ENCODE data around the gene DNMBP. TPM values are rescaled to one million over a fixed set of nuclear protein-coding genes. Genes with fewer than 3 reads are reported as not detected.

Gene DNMBP
- total and polyA plus RNA-seq, 2 of the 8 experiments (the other 6 are each of a cell fraction or from before 2014, with no cell fraction given), result 19.1 to 26.4 TPM

DNA sequence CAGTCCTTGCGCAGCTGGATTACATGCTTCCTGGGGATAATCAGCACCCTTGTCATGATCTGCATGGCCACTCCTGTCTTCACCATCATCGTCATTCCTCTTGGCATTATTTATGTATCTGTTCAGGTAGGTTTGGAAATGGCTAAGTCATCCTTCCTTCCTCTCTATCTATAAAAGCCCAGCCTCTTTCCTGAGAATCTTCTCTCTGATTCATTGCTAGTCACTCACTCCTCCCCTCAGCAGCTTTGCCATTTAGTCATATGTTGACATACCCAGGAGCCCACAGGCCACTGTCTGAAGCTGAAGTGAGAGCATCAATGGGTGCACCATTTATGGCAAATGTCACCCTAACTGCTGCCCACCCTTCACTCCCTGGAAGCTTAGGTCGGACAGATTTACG lies 175.3 kb downstream of the DNMBP start:
- Histone ChIP-seq H3K56ac (replicated peaks; ENCODE audit: insufficient read length, low read depth, low read length) (no peak overlapping the region), H3K9me3 (ENCODE audit: insufficient read depth in 2 of 2, low read depth in 1 of 2, low read length in 1 of 2) (no peaks in the 10 kb centered on the region), H3K27ac (ENCODE audit: low read depth, low read length) (no peak overlapping the region), H3K14ac (ENCODE audit: insufficient read length) (no peak overlapping the region), H2BK15ac (ENCODE audit: low read length) (no peak overlapping the region), H3K27me3 (replicated peaks in 1 of 4; ENCODE audit: control insufficient read depth in 3 of 4, extremely low read depth in 1 of 4, insufficient read depth in 3 of 4, low read length in 3 of 4) (no peaks in the 10 kb centered on the region), H3K36me3 (ENCODE audit: control insufficient read depth in 2 of 4, insufficient read depth in 4 of 4, low read length in 3 of 4) (no peaks in the 10 kb centered on the region), H4K91ac (replicated peaks; ENCODE audit: insufficient read length, low read length) (no peak overlapping the region), H3K18ac (ENCODE audit: extremely low read depth, low read length) (no peak overlapping the region), H4K8ac (ENCODE audit: extremely low read depth, insufficient read depth, low read length) (no peak overlapping the region), H3K79me2 (ENCODE audit: control insufficient read depth in 1 of 2, insufficient read depth in 2 of 2, low read length in 2 of 2) (no peaks in the 10 kb centered on the region), H3K4me1 (replicated peaks in 1 of 4; ENCODE audit: control insufficient read depth in 3 of 4, insufficient read depth in 4 of 4, low read length in 3 of 4) (no peaks in the 10 kb centered on the region), H3K9ac (replicated peaks in 1 of 4; ENCODE audit: extremely low read depth in 1 of 4, low read depth in 3 of 4, low read length in 3 of 4) (no peak overlapping the region), H3K4me2 (ENCODE audit: insufficient read depth in 1 of 2, low read depth in 2 of 2, low read length in 2 of 2) (no peak overlapping the region), H2BK12ac (ENCODE audit: low read depth, low read length) (no peak overlapping the region), H3K23me2 (ENCODE audit: low read depth, low read length) (no peaks in the 10 kb centered on the region), H2BK5ac (ENCODE audit: low read depth, low read length) (no peak overlapping the region), H4K20me1 (replicated peaks in 1 of 2; ENCODE audit: control insufficient read depth in 1 of 2, insufficient read depth in 2 of 2, low read length in 2 of 2) (no peaks in the 10 kb centered on the region), H3K4ac (replicated peaks; ENCODE audit: insufficient read length, low read depth, low read length) (no peak overlapping the region), H3K23ac (ENCODE audit: insufficient read length) (no peak overlapping the region), H2AK5ac (ENCODE audit: low read depth, low read length) (no peak overlapping the region), H2AFZ (ENCODE audit: low read length) (no peak overlapping the region), H4K5ac (ENCODE audit: insufficient read length, low read depth, low read length) (no peak overlapping the region), H3K79me1 (ENCODE audit: low read depth, low read length) (no peaks in the 10 kb centered on the region), H2BK120ac (replicated peaks; ENCODE audit: low read depth, low read length) (no peak overlapping the region), H2BK20ac (ENCODE audit: low read length) (no peak overlapping the region), H3K4me3 (ENCODE audit: extremely low read depth in 1 of 4, insufficient read depth in 2 of 4, low read depth in 3 of 4, low read length in 4 of 4) (no peak overlapping the region)
- 84% methylated on average over 4 of the region's 4 CpGs; no CpG with 5 or more reads in 1 of the 2 experiments for WGBS, 2 experiments (ENCODE audit: extremely low coverage in 1 of 2, insufficient coverage in 1 of 2, insufficient read length in 1 of 2, insufficient replicate concordance in 2 of 2, low coverage in 1 of 2, low lambda C conversion rate in 2 of 2, missing lambda C conversion rate in 1 of 2)
- no peak for FAIRE-seq
- ChIA-PET POLR2A (ENCODE audit: partially characterized antibody) (no interaction called here), CTCF (ENCODE audit: partially characterized antibody) (interaction anchor here (0.8 to 3.3 kb wide), 4 partner anchors 11 to 146 kb away, joined by 3 to 13 read pairs (median 4); no protein-coding TSS in a partner anchor)
- DNase-seq (ENCODE audit: low read depth in 1 of 2, low spot score in 2 of 2), result no peak
- TF ChIP-seq RAD21 (IDR thresholded peaks at IDR 0.05 in 1 of 2, conservative IDR thresholded peaks at IDR 0.05 in 1 of 2; ENCODE audit: low read depth in 2 of 2, low read length in 2 of 2) (no peak), POU5F1 (IDR thresholded peaks at IDR 0.05; ENCODE audit: low read depth, low read length) (no peak), SIN3A (conservative IDR thresholded peaks at IDR 0.05 in 1 of 2, IDR thresholded peaks at IDR 0.05 in 1 of 2; ENCODE audit: low read depth in 1 of 2, low read length in 2 of 2) (no peak), CBX5 (IDR thresholded peaks at IDR 0.05; ENCODE audit: low read depth, low read length) (no peak), SRF (IDR thresholded peaks at IDR 0.05; ENCODE audit: low read depth, low read length) (no peak), RBBP5 (IDR thresholded peaks at IDR 0.05; ENCODE audit: borderline replicate concordance, low read depth, low read length) (no peak), SP4 (IDR thresholded peaks at IDR 0.05; ENCODE audit: low read length) (no peak), SIRT6 (IDR thresholded peaks at IDR 0.05; ENCODE audit: low read length) (no peak), BACH1 (IDR thresholded peaks at IDR 0.05; ENCODE audit: low read length) (no peak), NANOG (IDR thresholded peaks at IDR 0.05; ENCODE audit: insufficient read depth, low read depth, low read length, poor library complexity, severe bottlenecking) (no peak)
- TF ChIP-seq, protein P1, sequence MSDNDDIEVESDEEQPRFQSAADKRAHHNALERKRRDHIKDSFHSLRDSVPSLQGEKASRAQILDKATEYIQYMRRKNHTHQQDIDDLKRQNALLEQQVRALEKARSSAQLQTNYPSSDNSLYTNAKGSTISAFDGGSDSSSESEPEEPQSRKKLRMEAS (IDR thresholded peaks at IDR 0.05), result no peak
- TF ChIP-seq, protein P2, sequence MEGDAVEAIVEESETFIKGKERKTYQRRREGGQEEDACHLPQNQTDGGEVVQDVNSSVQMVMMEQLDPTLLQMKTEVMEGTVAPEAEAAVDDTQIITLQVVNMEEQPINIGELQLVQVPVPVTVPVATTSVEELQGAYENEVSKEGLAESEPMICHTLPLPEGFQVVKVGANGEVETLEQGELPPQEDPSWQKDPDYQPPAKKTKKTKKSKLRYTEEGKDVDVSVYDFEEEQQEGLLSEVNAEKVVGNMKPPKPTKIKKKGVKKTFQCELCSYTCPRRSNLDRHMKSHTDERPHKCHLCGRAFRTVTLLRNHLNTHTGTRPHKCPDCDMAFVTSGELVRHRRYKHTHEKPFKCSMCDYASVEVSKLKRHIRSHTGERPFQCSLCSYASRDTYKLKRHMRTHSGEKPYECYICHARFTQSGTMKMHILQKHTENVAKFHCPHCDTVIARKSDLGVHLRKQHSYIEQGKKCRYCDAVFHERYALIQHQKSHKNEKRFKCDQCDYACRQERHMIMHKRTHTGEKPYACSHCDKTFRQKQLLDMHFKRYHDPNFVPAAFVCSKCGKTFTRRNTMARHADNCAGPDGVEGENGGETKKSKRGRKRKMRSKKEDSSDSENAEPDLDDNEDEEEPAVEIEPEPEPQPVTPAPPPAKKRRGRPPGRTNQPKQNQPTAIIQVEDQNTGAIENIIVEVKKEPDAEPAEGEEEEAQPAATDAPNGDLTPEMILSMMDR (IDR thresholded peaks at IDR 0.05; ENCODE audit: control extremely low read depth in 1 of 3, insufficient read depth in 1 of 3, low read depth in 1 of 3, low read length in 3 of 3), result no peak

All from H1 (cell line).